H1 (cell line): ENCODE results near the gene FGF1. TPM values are rescaled to one million over a fixed set of nuclear protein-coding genes. Genes with fewer than 3 reads are reported as not detected.

ENCODE experiments used
- ASH2L ChIP-seq: fragments of 200-600, 300-600 bp; sonication (generic); IDR thresholded peaks from one replicate; pipeline ENCODE4 v1.7.1; 2017; ENCODE audit warnings: low read length
- CBX8 ChIP-seq: fragments of 300-800, 300-1000 bp; sonication (generic); IDR thresholded peaks from 2 replicates; pipeline ENCODE4 v1.7.1; 2016; ENCODE audit warnings: low read depth, low read length, borderline replicate concordance
- CHD2 ChIP-seq: IDR thresholded peaks from 2 replicates; pipeline ENCODE4 v1.6.1; 2012; ENCODE audit warnings: low read length, improper control_type of control experiment
- JUND ChIP-seq: IDR thresholded peaks from 2 replicates; pipeline ENCODE4 v1.6.1; 2011; ENCODE audit warnings: mild to moderate bottlenecking, improper control_type of control experiment, low read length
- KDM1A ChIP-seq: fragments of 200-600, 300-600 bp; sonication (generic); IDR thresholded peaks from 2 replicates; pipeline ENCODE4 v1.7.1; 2016; ENCODE audit warnings: mild to moderate bottlenecking, low read length, borderline replicate concordance
- RNF2 ChIP-seq: fragments of 200-900, 300-1000 bp; sonication (generic); IDR thresholded peaks from 2 replicates; pipeline ENCODE4 v1.7.1; 2016; ENCODE audit warnings: borderline replicate concordance, low read depth, mild to moderate bottlenecking, antibody characterized with exemption, low read length; ENCODE audit not compliant: poor library complexity, severe bottlenecking; ENCODE audit errors: missing control alignments
- SIX5 ChIP-seq: IDR thresholded peaks from 2 replicates; pipeline ENCODE4 v1.6.1; 2011; ENCODE audit warnings: mild to moderate bottlenecking, low read depth, low read length
- TBP ChIP-seq: IDR thresholded peaks from 2 replicates; pipeline ENCODE4 v1.6.1; 2011; ENCODE audit warnings: low read depth, low read length, improper control_type of control experiment
- polyA plus RNA-seq, 7 experiments: library from polyadenylated mRNA; depleted of rRNA in 3 of 7; stranded (reverse) in 5 of 7; unstranded in 2 of 7; fragments of >200 nt in 5 of 7; fragments of 200-250 nt in 2 of 7; gene quantifications; 1 replicate in 5 of 7; 2 replicates in 1 of 7; 4 replicates in 1 of 7; pipeline versions ENCODE4 v1.2.1 to v1.2.3, GENCODE V29; 2011 to 2013; ENCODE audit warnings: missing spikeins in 2 of 7, mixed read lengths in 2 of 7
- total RNA-seq: library from RNA; stranded (reverse); fragmentation: NEBNext Ultra II Directional; extraction: Animal tissue kit (Norgen Biotek cat#: 25700); gene quantifications from 2 replicates; pipeline ENCODE4 v1.2.1, GENCODE V29; 2021

FGF1 gene
- total and polyA plus RNA-seq, 2 of the 8 experiments (the other 6 are each of a cell fraction or from before 2014, with no cell fraction given): 0.30 to 0.50 TPM

DNA sequence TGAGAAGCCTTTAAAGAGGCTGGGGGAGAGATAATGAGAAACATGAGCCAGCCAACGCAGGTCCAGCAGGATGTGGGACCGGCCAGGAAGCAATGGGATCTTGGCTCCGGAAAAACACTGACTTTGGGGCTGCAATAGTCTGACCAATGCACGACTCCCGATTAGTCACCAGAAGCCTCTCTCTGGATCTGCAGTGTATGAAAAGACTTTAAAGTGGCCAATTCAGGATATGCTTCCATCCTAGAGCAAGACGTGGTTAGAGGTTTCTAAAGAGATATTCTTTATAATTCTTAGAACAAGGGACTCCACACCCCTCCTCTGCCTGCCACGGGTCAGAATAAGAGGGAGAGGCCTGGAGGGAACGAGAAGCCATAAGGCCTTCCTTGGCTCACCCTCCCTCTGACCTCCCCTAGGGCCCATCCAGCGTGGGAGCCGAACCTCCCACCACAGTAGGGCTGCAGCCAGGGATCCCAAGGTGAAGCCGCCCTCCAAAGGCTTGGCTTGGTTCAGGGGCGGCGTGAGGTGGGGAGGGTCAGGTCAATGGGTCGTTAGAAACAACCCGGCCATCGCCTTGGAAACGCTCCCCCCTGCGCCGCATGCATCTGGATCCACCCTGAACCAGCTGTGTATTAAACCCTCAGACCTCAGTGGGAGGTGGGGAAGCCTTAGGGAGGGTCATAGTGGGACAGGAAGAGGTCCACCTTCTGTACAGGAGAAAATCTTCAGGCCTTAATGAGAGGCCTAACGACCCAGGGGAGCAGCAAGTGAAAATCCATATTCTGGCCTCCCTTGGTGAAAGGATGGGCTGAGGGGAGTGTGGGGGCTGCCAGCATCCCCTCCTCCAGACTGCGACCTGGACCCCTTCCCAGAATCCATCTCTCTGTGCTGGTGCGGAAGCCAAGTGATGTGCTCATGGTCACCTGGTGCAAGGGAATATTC, 11.1 kb downstream of the FGF1 start (continued):
- TF ChIP-seq KDM1A: no peak
- TF ChIP-seq TBP: no peak
- no peak for TF ChIP-seq CBX8
- no peak for TF ChIP-seq SIX5
- no peak for TF ChIP-seq JUND
- TF ChIP-seq ASH2L: no peak
- TF ChIP-seq CHD2: no peak
- no peak for TF ChIP-seq RNF2
- TF ChIP-seq, all 59 proteins: peak for 0
